Activated CD4-positive, alpha-beta T cell treated with anti-CD3 and anti-CD28 coated beads for 36 hours (primary cell): ENCODE measurements around the gene UBA52. TPM values are rescaled to one million over a fixed set of nuclear protein-coding genes. Genes with fewer than 3 reads are reported as not detected.

Experiments used
- ATAC-seq: fragments of 200-7000 bp; cut with Tn5 transposase; one replicate; pipeline ENCODE4 v1.10.0; 2021; ENCODE audit warnings: mild to moderate bottlenecking, moderate library complexity
- CTCF ChIA-PET: fragments of 350-600 bp; sonication (Branson Sonifier 250); formaldehyde crosslinking; loops from one replicate; lab custom pipeline; 2021; ENCODE audit warnings: antibody characterized with exemption; lab: Charles Lee
- POLR2A ChIA-PET: fragments of 350-600 bp; sonication (Branson Sonifier 250); formaldehyde crosslinking; loops from one replicate; lab custom pipeline; 2021; ENCODE audit warnings: antibody characterized with exemption, inconsistent platforms; lab: Charles Lee
- DNase-seq: peaks from one replicate; pipeline ENCODE4 v3.0.0-alpha.2; 2020
- H3K27ac Mint-ChIP-seq: one replicate; pipeline ENCODE4 v1.8.0; 2021; ENCODE audit warnings: mixed read lengths
- H3K27me3 Mint-ChIP-seq: one replicate; pipeline ENCODE4 v1.8.0; 2021; ENCODE audit warnings: mixed read lengths
- H3K36me3 Mint-ChIP-seq: one replicate; pipeline ENCODE4 v1.8.0; 2021; ENCODE audit warnings: low read depth, mixed read lengths
- H3K4me1 Mint-ChIP-seq: one replicate; pipeline ENCODE4 v1.8.0; 2021; ENCODE audit warnings: mixed read lengths
- H3K4me3 Mint-ChIP-seq: one replicate; pipeline ENCODE4 v1.8.0; 2021; ENCODE audit warnings: mild to moderate bottlenecking, moderate library complexity, mixed read lengths
- H3K9me3 Mint-ChIP-seq: one replicate; pipeline ENCODE4 v1.8.0; 2021; ENCODE audit warnings: low read depth, mixed read lengths
- intact Hi-C, 2 experiments: fragments of 100-400 bp; cut with DNase I in 1 of 2; cut with micrococcal nuclease in 1 of 2; formaldehyde crosslinking; loops; one replicate each; pipeline versions ENCODE4 v1.14.2 to v1.15.1; 2022 to 2024; cut with DNase I, micrococcal nuclease
- total RNA-seq, 2 experiments: library from RNA; stranded (reverse); gene quantifications; one replicate each; pipeline ENCODE4 v1.2.3, GENCODE V29; 2021

The UBA52 gene
- total RNA-seq, 2 experiments from 2014 or later, result 1,703 to 2,296 TPM

- ChIA-PET CTCF (interaction anchor here (1.0 to 2.3 kb wide), 3 partner anchors 23 to 32 kb away, joined by 3 to 5 read pairs (median 3); no protein-coding TSS in a partner anchor), POLR2A (no interaction called here)
- no peaks in the 10 kb centered on the region for H3K36me3 Mint-ChIP-seq
- no peaks in the 10 kb centered on the region for H3K27me3 Mint-ChIP-seq
- H3K4me3 Mint-ChIP-seq, result no peak overlapping the region
- no peaks in the 10 kb centered on the region for H3K9me3 Mint-ChIP-seq
- no peak overlapping the region for H3K27ac Mint-ChIP-seq
- intact Hi-C loops, result no loop called here
- no peaks in the 10 kb centered on the region for H3K4me1 Mint-ChIP-seq
- ATAC-seq, result no peak
- no peak for DNase-seq
These were observed 20.0 kb upstream of the UBA52 start for GRCh38 chr19:18551631-18552030.

DNA sequence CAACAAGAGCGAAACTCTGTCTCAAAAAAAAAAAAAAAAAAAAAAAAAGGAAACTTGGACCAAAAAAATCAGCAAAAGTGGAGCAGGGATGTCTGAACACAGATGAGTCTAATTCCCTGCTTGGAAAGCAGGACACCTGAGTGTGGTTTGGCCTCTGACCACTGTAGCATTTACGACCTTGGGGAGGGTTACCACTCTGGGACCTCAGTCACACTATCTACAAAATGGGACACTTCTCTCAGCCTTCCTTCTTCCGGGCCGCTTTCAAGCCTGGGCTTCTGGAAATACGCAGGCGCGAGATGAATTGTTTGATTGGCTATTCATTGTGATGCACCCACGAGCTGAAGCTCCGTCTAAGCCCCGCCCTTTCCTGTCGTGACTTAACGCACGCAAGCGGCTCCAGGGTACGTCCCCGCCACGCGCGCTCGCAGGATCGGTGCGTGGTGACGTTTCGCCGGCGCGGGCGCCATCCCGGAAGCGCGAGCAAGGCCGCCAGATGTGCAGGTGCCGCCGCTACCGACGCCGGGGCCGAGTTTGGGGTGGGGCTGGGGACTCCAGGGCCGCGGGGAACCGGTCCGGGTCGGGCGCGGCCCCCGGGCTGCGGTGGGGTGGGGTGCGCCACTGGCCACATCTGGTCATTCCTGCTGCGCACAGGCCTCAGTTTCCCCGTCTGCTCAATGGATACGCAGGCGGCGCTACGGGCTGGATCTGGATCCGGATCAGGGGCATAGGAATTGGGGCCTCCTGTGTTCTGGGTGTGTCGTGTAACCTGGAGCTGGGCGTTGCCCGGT, 14.1 kb upstream of the UBA52 start, which contains the start of gene KXD1:
TSS of gene KXD1 (plus strand) at position 460 of the 791 bp plus-strand sequence. CDS start 4,187 bp downstream, outside the sequence.
- peak; percentile 99 for DNase-seq
- Mint-ChIP-seq H3K4me3 (peak within 1 kb of the TSS; percentile 91), H3K27me3 (no peaks in the 10 kb centered on the region), H3K9me3 (no peaks in the 10 kb centered on the region), H3K36me3 (peaks cover 12% of the 10 kb centered on the region), H3K4me1 (peaks cover 20% of the 10 kb centered on the region), H3K27ac (peak within 1 kb of the TSS; percentile 95)
- ChIA-PET CTCF (interaction anchor here (0.9 to 4.6 kb wide), 8 partner anchors 13 to 107 kb away, joined by 3 to 22 read pairs (median 6); partner anchors contain the start of genes REX1BD and UBA52), POLR2A (interaction anchor here (0.6 to 2.4 kb wide), 5 partner anchors 14 to 140 kb away, joined by 3 to 23 read pairs (median 11); partner anchors contain the start of genes ELL, FKBP8, REX1BD and UBA52)
- intact Hi-C loops, result loop anchor here (1.0 to 2.0 kb wide), 10 partner anchors 13 to 506 kb away; partner anchors contain the start of genes ELL (in 2 of the 2), UBA52 (in 2 of the 2), ARMC6 (in 1 of the 2) and COPE (in 1 of the 2)
- peak; percentile 99 for ATAC-seq

DNA sequence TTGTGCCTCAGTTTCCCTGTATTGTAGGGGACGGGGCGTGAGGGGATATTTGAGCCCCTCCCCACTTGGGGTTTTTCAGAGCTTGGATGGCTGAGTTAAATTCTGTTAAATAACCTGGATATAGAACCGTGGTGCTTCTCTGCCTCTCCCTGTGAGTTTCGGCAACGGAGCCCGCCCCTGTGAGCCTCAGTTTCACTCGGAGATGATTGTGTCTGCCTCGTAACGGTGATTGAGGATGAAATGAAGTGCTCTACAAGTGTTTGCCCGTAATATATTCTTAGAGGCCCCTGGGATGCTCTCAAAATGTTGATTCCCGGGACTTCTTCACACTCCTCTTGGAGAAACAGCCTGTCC, 13.5 kb upstream of the UBA52 start:
- ATAC-seq (no peak), DNase-seq (peak; percentile 32)
- no peaks in the 10 kb centered on the region for H3K27me3 Mint-ChIP-seq
- peak overlapping the region; percentile 92 for H3K27ac Mint-ChIP-seq
- ChIA-PET CTCF (interaction anchor here (0.9 to 4.6 kb wide), 8 partner anchors 13 to 107 kb away, joined by 3 to 22 read pairs (median 6); partner anchors contain the start of genes REX1BD and UBA52), POLR2A (interaction anchor here (0.6 to 2.4 kb wide), 6 partner anchors 13 to 358 kb away, joined by 3 to 23 read pairs (median 8); partner anchors contain the start of genes ELL, FKBP8, REX1BD and UBA52)
- peak overlapping the region; percentile 91 for H3K4me3 Mint-ChIP-seq
- peaks cover 20% of the 10 kb centered on the region for H3K4me1 Mint-ChIP-seq
- no peaks in the 10 kb centered on the region for H3K9me3 Mint-ChIP-seq
- H3K36me3 Mint-ChIP-seq, result peaks cover 17% of the 10 kb centered on the region
- intact Hi-C loops, result no loop called here

- peak overlapping the region; percentile 91 for H3K4me3 Mint-ChIP-seq
- ATAC-seq, result no peak
- POLR2A ChIA-PET, result interaction anchor here (0.6 to 2.4 kb wide), 5 partner anchors 13 to 357 kb away, joined by 3 to 23 read pairs (median 11); partner anchors contain the start of genes ELL, REX1BD and UBA52
- peak overlapping the region; percentile 92 for H3K27ac Mint-ChIP-seq
- CTCF ChIA-PET, result interaction anchor here (1.1 to 4.6 kb wide), 7 partner anchors 13 to 39 kb away, joined by 3 to 22 read pairs (median 6); partner anchors contain the start of genes REX1BD and UBA52
- H3K27me3 Mint-ChIP-seq, result no peaks in the 10 kb centered on the region
- no peaks in the 10 kb centered on the region for H3K9me3 Mint-ChIP-seq
- no peak for DNase-seq
- H3K4me1 Mint-ChIP-seq, result peaks cover 20% of the 10 kb centered on the region
- H3K36me3 Mint-ChIP-seq, result peaks cover 19% of the 10 kb centered on the region
- intact Hi-C loops, result loop anchor here in 1 of 2 experiments (1.0 kb wide), 1 partner anchor 9 kb away; no protein-coding TSS in a partner anchor
These were observed 13.1 kb upstream of the UBA52 start for GRCh38 chr19:18558604-18559003.

DNA sequence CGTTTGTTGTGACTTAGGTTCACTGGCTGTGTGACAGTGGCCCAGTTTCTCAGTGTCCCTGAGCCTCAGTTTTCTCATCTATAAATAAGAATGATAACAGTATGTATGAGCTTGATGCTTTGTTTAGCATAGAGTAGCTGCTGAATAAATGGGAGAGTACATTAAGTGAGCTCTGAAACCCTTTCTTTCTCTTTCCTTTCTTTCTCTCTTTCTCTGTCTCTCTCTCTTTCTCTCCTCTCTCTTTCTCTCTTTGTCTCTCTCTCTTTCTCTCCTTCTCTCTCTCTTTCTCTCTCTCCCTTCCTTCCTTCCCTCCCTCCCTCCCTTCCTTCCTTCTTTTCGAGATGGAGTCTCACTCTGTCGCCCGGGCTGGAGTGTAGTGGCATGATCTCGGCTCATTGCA, 12.0 kb upstream of the UBA52 start:
- Mint-ChIP-seq H3K27ac (peak overlapping the region; percentile 92), H3K27me3 (no peaks in the 10 kb centered on the region), H3K4me3 (peak overlapping the region; percentile 91), H3K4me1 (peaks cover 20% of the 10 kb centered on the region), H3K9me3 (no peaks in the 10 kb centered on the region), H3K36me3 (peaks cover 26% of the 10 kb centered on the region)
- ATAC-seq (no peak), DNase-seq (no peak)
- POLR2A ChIA-PET, result interaction anchor here (0.6 kb wide), 2 partner anchors 29 to 42 kb away, joined by 3 to 8 read pairs; partner anchors contain the start of gene REX1BD
- CTCF ChIA-PET, result interaction anchor here (0.6 to 3.0 kb wide), 5 partner anchors 12 to 602 kb away, joined by 3 to 17 read pairs (median 3); partner anchors contain the start of genes REX1BD and UBA52
- intact Hi-C loops, result loop anchor here in 1 of 2 experiments (1.0 kb wide), 1 partner anchor 8 kb away; no protein-coding TSS in a partner anchor

- no peak overlapping the region for H3K27ac Mint-ChIP-seq
- peaks cover 20% of the 10 kb centered on the region for H3K4me1 Mint-ChIP-seq
- ChIA-PET CTCF (interaction anchor here (2.2 kb wide), 1 partner anchor 42 kb away, joined by 5 read pairs; no protein-coding TSS in a partner anchor), POLR2A (no interaction called here)
- peaks cover 33% of the 10 kb centered on the region for H3K36me3 Mint-ChIP-seq
- no peak overlapping the region for H3K4me3 Mint-ChIP-seq
- intact Hi-C loops, result no loop called here
- ATAC-seq, result no peak
- H3K27me3 Mint-ChIP-seq, result no peaks in the 10 kb centered on the region
- DNase-seq, result no peak
- no peaks in the 10 kb centered on the region for H3K9me3 Mint-ChIP-seq
These were observed 9.6 kb upstream of the UBA52 start for GRCh38 chr19:18562086-18562485.

GRCh38 chr19:18566953-18567352, 4.7 kb upstream of the UBA52 start:
- intact Hi-C loops, result loop anchor here in 1 of 2 experiments (1.0 kb wide), 1 partner anchor 8 kb away; no protein-coding TSS in a partner anchor
- ATAC-seq (no peak), DNase-seq (no peak)
- Mint-ChIP-seq H3K36me3 (peaks cover 51% of the 10 kb centered on the region), H3K4me1 (peaks cover 3% of the 10 kb centered on the region), H3K4me3 (no peak overlapping the region), H3K27ac (no peak overlapping the region), H3K9me3 (no peaks in the 10 kb centered on the region), H3K27me3 (no peaks in the 10 kb centered on the region)
- ChIA-PET CTCF (no interaction called here), POLR2A (no interaction called here)

GRCh38 chr19:18568367-18568766, 3.3 kb upstream of the UBA52 start:
- ATAC-seq, result no peak

DNA sequence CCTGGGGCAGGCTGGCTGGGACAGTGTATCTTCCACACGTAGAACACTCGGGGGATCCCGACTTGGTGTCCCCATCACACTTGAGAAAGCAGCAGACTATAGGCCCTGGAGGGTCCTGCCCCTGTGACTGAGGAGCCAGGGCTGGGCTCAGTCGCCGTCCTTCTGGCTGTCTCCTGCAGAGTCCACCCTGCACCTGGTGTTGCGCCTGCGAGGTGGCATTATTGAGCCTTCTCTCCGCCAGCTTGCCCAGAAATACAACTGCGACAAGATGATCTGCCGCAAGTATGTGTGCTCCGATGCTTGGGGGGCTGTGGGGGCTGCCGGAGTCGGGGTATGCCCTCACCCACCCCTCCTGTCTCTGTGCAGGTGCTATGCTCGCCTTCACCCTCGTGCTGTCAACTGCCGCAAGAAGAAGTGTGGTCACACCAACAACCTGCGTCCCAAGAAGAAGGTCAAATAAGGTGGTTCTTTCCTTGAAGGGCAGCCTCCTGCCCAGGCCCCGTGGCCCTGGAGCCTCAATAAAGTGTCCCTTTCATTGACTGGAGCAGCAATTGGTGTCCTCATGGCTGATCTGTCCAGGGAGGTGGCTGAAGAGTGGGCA, 3.1 kb downstream of the UBA52 start:
- ATAC-seq, result no peak
- DNase-seq, result no peak
- H3K27ac Mint-ChIP-seq, result no peak overlapping the region
- no peaks in the 10 kb centered on the region for H3K27me3 Mint-ChIP-seq
- no peak overlapping the region for H3K4me3 Mint-ChIP-seq
- intact Hi-C loops, result loop anchor here in 1 of 2 experiments (5.0 kb wide), 2 partner anchors 107 to 813 kb away; no protein-coding TSS in a partner anchor
- H3K9me3 Mint-ChIP-seq, result no peaks in the 10 kb centered on the region
- POLR2A ChIA-PET, result interaction anchor here (0.6 to 0.7 kb wide), 2 partner anchors 109 to 294 kb away, joined by 3 read pairs; no protein-coding TSS in a partner anchor
- H3K36me3 Mint-ChIP-seq, result peaks cover 64% of the 10 kb centered on the region
- H3K4me1 Mint-ChIP-seq, result peaks cover 27% of the 10 kb centered on the region
- CTCF ChIA-PET, result no interaction called here

More at GRCh38 chr19:18568367-18568766, 3.3 kb upstream of the UBA52 start:
- H3K4me3 Mint-ChIP-seq, result no peak overlapping the region
- intact Hi-C loops, result no loop called here
- peaks cover 57% of the 10 kb centered on the region for H3K36me3 Mint-ChIP-seq
- CTCF ChIA-PET, result interaction anchor here (1.6 kb wide), 1 partner anchor 47 kb away, joined by 3 read pairs; no protein-coding TSS in a partner anchor
- DNase-seq, result no peak
- peaks cover 14% of the 10 kb centered on the region for H3K4me1 Mint-ChIP-seq
- POLR2A ChIA-PET, result interaction anchor here (0.6 kb wide), 2 partner anchors 46 to 273 kb away, joined by 4 to 5 read pairs; no protein-coding TSS in a partner anchor
- H3K27me3 Mint-ChIP-seq, result no peaks in the 10 kb centered on the region
- H3K9me3 Mint-ChIP-seq, result no peaks in the 10 kb centered on the region
- no peak overlapping the region for H3K27ac Mint-ChIP-seq

- Mint-ChIP-seq H3K9me3 (no peaks in the 10 kb centered on the region), H3K36me3 (peaks cover 57% of the 10 kb centered on the region), H3K4me3 (no peak overlapping the region), H3K4me1 (peaks cover 25% of the 10 kb centered on the region), H3K27ac (no peak overlapping the region), H3K27me3 (no peaks in the 10 kb centered on the region)
- POLR2A ChIA-PET, result interaction anchor here (0.6 kb wide), 1 partner anchor 20 kb away, joined by 7 read pairs; no protein-coding TSS in a partner anchor
- ATAC-seq (no peak), DNase-seq (no peak)
- CTCF ChIA-PET, result interaction anchor here (0.5 to 2.8 kb wide), 2 partner anchors 12 to 838 kb away, joined by 3 to 20 read pairs; partner anchors contain the start of gene REX1BD
- intact Hi-C loops, result no loop called here
These were observed 4.7 kb downstream of the UBA52 start for GRCh38 chr19:18576383-18576782.
